Endodermal cell (in vitro differentiated cells): ENCODE measurements around the gene SMIM45.

Experiments
- DNase-seq: peaks from one replicate; pipeline ENCODE4 v3.0.0-alpha.2; 2017
- H3K27ac ChIP-seq: 2 replicates; pipeline ENCODE4 v1.5.1; 2013; ENCODE audit warnings: mild to moderate bottlenecking, low read depth, low read length, moderate library complexity
- H3K27me3 ChIP-seq: 2 replicates; pipeline ENCODE4 v1.6.1; 2013; ENCODE audit warnings: mild to moderate bottlenecking, low read length, moderate library complexity; ENCODE audit not compliant: insufficient read depth, control insufficient read depth, poor library complexity, severe bottlenecking
- H3K36me3 ChIP-seq: 2 replicates; pipeline ENCODE4 v1.7.0; 2013; ENCODE audit warnings: mild to moderate bottlenecking, low read length, moderate library complexity; ENCODE audit not compliant: control insufficient read depth, insufficient read depth
- H3K4me1 ChIP-seq: one replicate; pipeline ENCODE4 v1.7.0; 2013; ENCODE audit warnings: low read length; ENCODE audit not compliant: control insufficient read depth, insufficient read depth
- H3K4me3 ChIP-seq: 2 replicates; pipeline ENCODE4 v1.5.1; 2013; ENCODE audit warnings: mild to moderate bottlenecking, low read length, moderate library complexity
- H3K9ac ChIP-seq: 2 replicates; pipeline ENCODE4 v1.6.1; 2013; ENCODE audit warnings: mild to moderate bottlenecking, low read length, moderate library complexity; ENCODE audit not compliant: poor library complexity, severe bottlenecking; ENCODE audit errors: extremely low read depth
- H3K9me3 ChIP-seq: 2 replicates; pipeline ENCODE4 v1.6.1; 2013; ENCODE audit warnings: mild to moderate bottlenecking, low read length, moderate library complexity; ENCODE audit not compliant: control insufficient read depth
- H3K27ac Mint-ChIP-seq: 2 replicates; pipeline ENCODE4 v1.8.0; 2020; ENCODE audit warnings: mixed read lengths
- H3K27me3 Mint-ChIP-seq: 2 replicates; pipeline ENCODE4 v1.8.0; 2021; ENCODE audit warnings: mild to moderate bottlenecking, mixed read lengths; ENCODE audit not compliant: insufficient read depth
- H3K36me3 Mint-ChIP-seq: 2 replicates; pipeline ENCODE4 v1.8.0; 2020; ENCODE audit warnings: low read depth, mixed read lengths
- H3K4me1 Mint-ChIP-seq: 2 replicates; pipeline ENCODE4 v1.8.0; 2020; ENCODE audit warnings: mixed read lengths
- H3K4me3 Mint-ChIP-seq: 2 replicates; pipeline ENCODE4 v1.8.0; 2020; ENCODE audit warnings: mild to moderate bottlenecking, moderate library complexity, mixed read lengths
- H3K9me3 Mint-ChIP-seq: 2 replicates; pipeline ENCODE4 v1.8.0; 2020; ENCODE audit warnings: mild to moderate bottlenecking, mixed read lengths
- WGBS, 2 experiments: methylation state at CpG; one replicate each; pipeline versions ENCODE4 v1.1.5 to v1.1.7; 2013; ENCODE audit warnings: missing lambda C conversion rate in 2 of 2, mixed read lengths in 1 of 2; ENCODE audit not compliant: insufficient coverage in 1 of 2, insufficient read length in 1 of 2; 5-methylcytosine and 5-hydroxymethylcytosine counted together
- TF ChIP-seq, protein P1 (sequence below): fragments of 200-600 bp; sonication (generic); conservative IDR thresholded peaks from 2 replicates; pipeline ENCODE4 v1.5.0; 2021; ENCODE audit warnings: antibody characterized with exemption, mild to moderate bottlenecking

Gene SMIM45

DNA sequence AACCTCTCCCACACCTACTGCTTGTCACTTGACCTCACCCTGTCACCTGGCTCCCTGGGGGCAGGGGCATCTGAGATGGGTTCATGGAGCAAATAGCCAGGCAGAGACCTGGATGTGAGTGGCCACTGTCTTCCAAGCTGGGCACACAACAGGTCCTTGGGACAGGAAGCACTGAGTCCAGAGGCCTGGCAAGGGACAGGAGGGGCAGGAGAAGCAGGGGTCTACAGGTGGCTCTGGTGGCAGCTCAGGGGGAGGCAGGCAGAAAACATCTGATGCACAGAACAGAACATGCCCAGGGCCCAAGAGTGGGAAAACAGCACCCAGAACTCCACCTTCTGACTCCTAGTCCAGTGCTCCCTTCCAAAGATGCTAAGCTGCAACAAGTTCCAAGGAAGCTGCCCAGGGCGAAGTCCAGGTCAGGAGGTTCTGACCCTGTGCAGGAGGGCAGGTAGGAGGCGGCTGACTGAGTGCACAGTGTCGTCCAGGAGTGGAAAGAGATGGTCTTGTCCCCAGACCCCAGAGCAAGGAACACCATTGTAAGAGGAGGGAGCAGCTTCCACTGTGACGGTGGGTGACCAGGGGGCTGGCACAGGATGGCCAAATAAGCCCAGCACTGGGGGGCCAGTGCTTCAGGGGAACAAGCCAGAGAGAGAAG is 28.9 kb upstream of the SMIM45 start:
- H3K27ac Mint-ChIP-seq = no peak overlapping the region
- Histone ChIP-seq H3K36me3 (no peaks in the 10 kb centered on the region), H3K9me3 (no peaks in the 10 kb centered on the region), H3K4me1 (no peaks in the 10 kb centered on the region), H3K27me3 (peaks cover 56% of the 10 kb centered on the region), H3K9ac (no peak overlapping the region), H3K4me3 (no peak overlapping the region), H3K27ac (no peak overlapping the region)
- WGBS, 2 experiments = 90 to 92% methylated on average over 2 to 4 of the region's 4 CpGs
- TF ChIP-seq, protein P1, sequence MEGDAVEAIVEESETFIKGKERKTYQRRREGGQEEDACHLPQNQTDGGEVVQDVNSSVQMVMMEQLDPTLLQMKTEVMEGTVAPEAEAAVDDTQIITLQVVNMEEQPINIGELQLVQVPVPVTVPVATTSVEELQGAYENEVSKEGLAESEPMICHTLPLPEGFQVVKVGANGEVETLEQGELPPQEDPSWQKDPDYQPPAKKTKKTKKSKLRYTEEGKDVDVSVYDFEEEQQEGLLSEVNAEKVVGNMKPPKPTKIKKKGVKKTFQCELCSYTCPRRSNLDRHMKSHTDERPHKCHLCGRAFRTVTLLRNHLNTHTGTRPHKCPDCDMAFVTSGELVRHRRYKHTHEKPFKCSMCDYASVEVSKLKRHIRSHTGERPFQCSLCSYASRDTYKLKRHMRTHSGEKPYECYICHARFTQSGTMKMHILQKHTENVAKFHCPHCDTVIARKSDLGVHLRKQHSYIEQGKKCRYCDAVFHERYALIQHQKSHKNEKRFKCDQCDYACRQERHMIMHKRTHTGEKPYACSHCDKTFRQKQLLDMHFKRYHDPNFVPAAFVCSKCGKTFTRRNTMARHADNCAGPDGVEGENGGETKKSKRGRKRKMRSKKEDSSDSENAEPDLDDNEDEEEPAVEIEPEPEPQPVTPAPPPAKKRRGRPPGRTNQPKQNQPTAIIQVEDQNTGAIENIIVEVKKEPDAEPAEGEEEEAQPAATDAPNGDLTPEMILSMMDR = no peak
- H3K36me3 Mint-ChIP-seq = no peaks in the 10 kb centered on the region
- H3K9me3 Mint-ChIP-seq = no peaks in the 10 kb centered on the region
- peaks cover 75% of the 10 kb centered on the region for H3K27me3 Mint-ChIP-seq
- DNase-seq = no peak
- H3K4me1 Mint-ChIP-seq = no peaks in the 10 kb centered on the region
- H3K4me3 Mint-ChIP-seq = no peak overlapping the region

DNA sequence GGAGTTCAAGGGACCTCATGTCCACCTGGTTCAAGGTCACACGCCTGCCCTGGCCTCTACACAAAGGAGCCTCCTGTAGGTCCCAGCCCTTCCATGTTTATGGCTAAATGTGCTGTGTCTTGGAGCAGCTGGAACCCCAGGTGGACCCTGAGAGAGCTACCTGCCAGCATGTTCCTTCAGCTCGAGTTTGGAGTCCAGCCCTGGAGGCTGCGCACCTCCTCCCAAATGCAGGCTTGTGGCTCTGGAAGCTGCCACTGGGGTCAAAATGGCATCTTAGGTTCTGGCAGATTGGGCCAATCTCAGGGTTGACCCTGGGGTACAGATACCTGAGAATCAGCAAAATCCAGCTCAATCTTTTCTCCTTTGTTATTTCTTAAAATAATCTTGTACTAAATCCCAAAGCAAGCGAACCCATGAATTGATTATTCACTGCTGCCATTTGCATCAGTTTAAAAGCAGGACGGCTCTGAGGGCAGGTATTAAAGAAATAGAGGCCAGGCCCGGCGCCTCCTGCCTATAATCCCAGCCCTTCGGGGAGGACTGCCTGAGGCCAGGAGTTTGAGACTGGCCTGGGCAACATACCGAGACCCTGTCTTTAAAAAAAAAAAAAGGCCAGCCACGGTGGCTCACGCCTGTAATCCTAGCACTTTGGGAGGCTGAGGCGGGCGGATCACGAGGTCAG is 28.2 kb upstream of the SMIM45 start:
- H3K9me3 ChIP-seq = no peaks in the 10 kb centered on the region
- H3K4me1 ChIP-seq = no peaks in the 10 kb centered on the region
- Mint-ChIP-seq H3K27me3 (peaks cover 73% of the 10 kb centered on the region), H3K27ac (no peak overlapping the region), H3K4me1 (no peaks in the 10 kb centered on the region), H3K36me3 (no peaks in the 10 kb centered on the region), H3K9me3 (no peaks in the 10 kb centered on the region), H3K4me3 (no peak overlapping the region)
- TF ChIP-seq, protein P1 = no peak
- no peak overlapping the region for H3K4me3 ChIP-seq
- no peak overlapping the region for H3K27ac ChIP-seq
- 86 to 89% methylated on average over 10 to 14 of the region's 14 CpGs for WGBS, 2 experiments
- no peak overlapping the region for H3K9ac ChIP-seq
- H3K27me3 ChIP-seq = peaks cover 49% of the 10 kb centered on the region
- no peak for DNase-seq
- H3K36me3 ChIP-seq = no peaks in the 10 kb centered on the region

DNA sequence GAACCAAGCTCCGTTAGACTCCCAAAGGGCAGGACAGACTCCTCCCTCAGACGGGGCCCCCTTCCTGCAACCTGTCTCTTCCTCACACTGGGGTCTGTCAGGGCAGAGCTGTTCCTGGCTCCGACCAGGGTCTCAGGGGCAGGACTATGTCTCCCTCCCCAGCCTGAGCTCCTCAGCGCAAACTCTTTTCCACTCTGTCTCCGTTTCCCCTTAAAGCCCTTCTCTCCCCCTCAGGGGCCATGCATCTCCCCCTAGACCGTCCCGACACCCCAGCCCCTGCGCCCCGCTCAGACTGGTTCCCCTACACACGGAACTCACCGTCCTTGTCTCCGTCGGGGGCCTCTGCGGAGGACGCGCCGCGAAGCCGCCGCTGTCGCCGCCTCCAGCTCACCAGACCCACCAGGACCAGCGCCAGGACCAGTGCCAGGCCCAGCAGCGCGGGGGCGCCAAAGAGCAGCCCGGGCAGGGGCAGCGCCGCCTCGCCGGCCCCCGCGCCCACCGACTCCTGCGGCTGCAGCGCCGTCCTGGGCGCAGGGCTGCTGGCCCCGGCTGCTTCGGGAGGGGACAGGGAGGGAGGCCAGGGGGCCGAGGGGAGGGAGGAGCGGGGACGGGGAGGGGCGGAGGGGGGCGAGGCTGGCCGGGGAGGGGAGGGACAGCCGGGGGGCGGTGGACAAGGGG is 26.0 kb upstream of the SMIM45 start:
- Histone ChIP-seq H3K9ac (no peak overlapping the region), H3K27ac (no peak overlapping the region), H3K27me3 (peaks cover 37% of the 10 kb centered on the region), H3K9me3 (no peaks in the 10 kb centered on the region), H3K4me1 (no peaks in the 10 kb centered on the region), H3K4me3 (no peak overlapping the region), H3K36me3 (no peaks in the 10 kb centered on the region)
- peak overlapping the region; percentile 43 for H3K4me3 Mint-ChIP-seq
- peaks cover 68% of the 10 kb centered on the region for H3K27me3 Mint-ChIP-seq
- no peaks in the 10 kb centered on the region for H3K9me3 Mint-ChIP-seq
- TF ChIP-seq, protein P1 = peak; percentile 89
- 7 to 24% methylated on average over 7 to 40 of the region's 48 CpGs for WGBS, 2 experiments
- no peak overlapping the region for H3K27ac Mint-ChIP-seq
- peak; percentile 95 for DNase-seq
- no peaks in the 10 kb centered on the region for H3K36me3 Mint-ChIP-seq
- H3K4me1 Mint-ChIP-seq = no peaks in the 10 kb centered on the region
